GM19372 (cell line): ENCODE results near the gene IGLL1.
"Not testable (repeated sequence)": the region's sequence is repeated elsewhere in the genome, so short reads cannot be mapped to it uniquely, and the experiment has no call there.

Experiments used
- ATAC-seq: cut with Tn5 transposase; IDR thresholded peaks from one replicate; pipeline ENCODE4 v1.9.1; 2021; ENCODE audit warnings: mild to moderate bottlenecking, low read depth, moderate library complexity; ENCODE audit not compliant: unreplicated experiment

The IGLL1 gene

GRCh38 chr22:23591846-23592245 is 11.8 kb upstream of the IGLL1 start:
- no peak for ATAC-seq

- ATAC-seq = no peak
Measured at GRCh38 chr22:23591201-23591791, 11.2 kb upstream of the IGLL1 start.

- no peak for ATAC-seq
Measured at GRCh38 chr22:23583836-23584235, 3.7 kb upstream of the IGLL1 start.

- no peak for ATAC-seq
Measured at GRCh38 chr22:23583153-23583552, 3.1 kb upstream of the IGLL1 start.

- no peak for ATAC-seq
Measured at GRCh38 chr22:23581260-23581650, 1.2 kb upstream of the IGLL1 start.

- no peak for ATAC-seq
Measured at GRCh38 chr22:23580576-23581259, 628 bp upstream of the IGLL1 start.

GRCh38 chr22:23579280-23579679 is 810 bp downstream of the IGLL1 start:
- no peak for ATAC-seq

- ATAC-seq = no peak
Measured at GRCh38 chr22:23578306-23578705, 1.8 kb downstream of the IGLL1 start.

GRCh38 chr22:23576681-23577080 is 3.4 kb downstream of the IGLL1 start:
- no peak for ATAC-seq

- ATAC-seq = no peak
Measured at GRCh38 chr22:23575601-23576000, 4.5 kb downstream of the IGLL1 start.

- no peak for ATAC-seq
Measured at GRCh38 chr22:23574877-23575276, 5.2 kb downstream of the IGLL1 start.

- ATAC-seq = no peak
Measured at GRCh38 chr22:23574371-23574811, 5.7 kb downstream of the IGLL1 start.

- ATAC-seq = not testable (repeated sequence)
Measured at GRCh38 chr22:23573701-23574235, 6.3 kb downstream of the IGLL1 start.

- not testable (repeated sequence) for ATAC-seq
Measured at GRCh38 chr22:23573106-23573505, 7.0 kb downstream of the IGLL1 start.

- ATAC-seq = no peak
Measured at GRCh38 chr22:23571486-23571885, 8.6 kb downstream of the IGLL1 start.

GRCh38 chr22:23570681-23571080 is 9.4 kb downstream of the IGLL1 start:
- ATAC-seq = no peak

GRCh38 chr22:23569716-23570115 is 10.4 kb downstream of the IGLL1 start:
- ATAC-seq = no peak

- ATAC-seq = no peak
Measured at GRCh38 chr22:23569291-23569690, 10.8 kb downstream of the IGLL1 start.

GRCh38 chr22:23566705-23567475 is 13.2 kb downstream of the IGLL1 start:
- no peak for ATAC-seq

GRCh38 chr22:23565915-23566704 is 14.0 kb downstream of the IGLL1 start:
- no peak for ATAC-seq
